HL-60 (cell line): ENCODE data around the gene RPS14.

ENCODE experiments used
- CTCF ChIP-seq: IDR thresholded peaks from one replicate; pipeline ENCODE4 v1.5.1; 2011; ENCODE audit warnings: low read length, control low read depth, inconsistent platforms; ENCODE audit not compliant: insufficient read depth
- GABPA ChIP-seq: IDR thresholded peaks from 2 replicates; pipeline ENCODE4 v1.6.1; 2012; ENCODE audit warnings: low read depth
- POLR2AphosphoS5 ChIP-seq: IDR thresholded peaks from 2 replicates; pipeline ENCODE4 v1.6.1; 2012; ENCODE audit warnings: low read depth
- REST ChIP-seq: IDR thresholded peaks from 2 replicates; pipeline ENCODE4 v1.6.1; 2012; ENCODE audit warnings: low read depth; ENCODE audit not compliant: insufficient replicate concordance
- SPI1 ChIP-seq: IDR thresholded peaks from 2 replicates; pipeline ENCODE4 v1.6.1; 2012; ENCODE audit warnings: low read depth, mild to moderate bottlenecking, borderline replicate concordance

- no peak for TF ChIP-seq CTCF
- TF ChIP-seq REST, result no peak
- no peak for TF ChIP-seq POLR2AphosphoS5
- TF ChIP-seq GABPA, result no peak
- TF ChIP-seq SPI1, result no peak
Observed at GRCh38 chr5:150394912-150395687, 54.4 kb downstream of the RPS14 start.
